ENCODE measurements around the gene ZNF638. TPM values are rescaled to one million over a fixed set of nuclear protein-coding genes. Genes with fewer than 3 reads are reported as not detected.
"Not testable (repeated sequence)": the region's sequence is repeated elsewhere in the genome, so short reads cannot be mapped to it uniquely, and the experiment has no call there.

ZNF638 gene
- polyA plus RNA-seq, 6 donors from 2014 or later: 34.9 to 80.2 (median 50.9) TPM

GRCh38 chr2:71389384-71390072, 57.9 kb downstream of the ZNF638 start:
- Mint-ChIP-seq H3K27me3 (no peaks in the 10 kb centered on the region), H3K9me3 (no peaks in the 10 kb centered on the region), H3K36me3 (peaks cover 42 to 50% of the 10 kb centered on the region in 2 donors), H3K27ac (no peak overlapping the region), H3K4me1 (peaks cover 0 to 3% (median 0%) of the 10 kb centered on the region in 3 donors), H3K4me3 (no peak overlapping the region)
- DNase-seq (no peak), ATAC-seq (ENCODE audit: low read depth in 2 of 2) (no peak)

- Mint-ChIP-seq H3K27me3 (no peaks in the 10 kb centered on the region), H3K9me3 (no peaks in the 10 kb centered on the region), H3K4me1 (no peaks in the 10 kb centered on the region), H3K27ac (no peak overlapping the region), H3K4me3 (no peak overlapping the region), H3K36me3 (peaks cover 33 to 37% of the 10 kb centered on the region in 2 donors)
- DNase-seq (no peak), ATAC-seq (ENCODE audit: low read depth in 2 of 2) (no peak)
Measured at GRCh38 chr2:71393216-71393615, 61.6 kb downstream of the ZNF638 start.

DNA sequence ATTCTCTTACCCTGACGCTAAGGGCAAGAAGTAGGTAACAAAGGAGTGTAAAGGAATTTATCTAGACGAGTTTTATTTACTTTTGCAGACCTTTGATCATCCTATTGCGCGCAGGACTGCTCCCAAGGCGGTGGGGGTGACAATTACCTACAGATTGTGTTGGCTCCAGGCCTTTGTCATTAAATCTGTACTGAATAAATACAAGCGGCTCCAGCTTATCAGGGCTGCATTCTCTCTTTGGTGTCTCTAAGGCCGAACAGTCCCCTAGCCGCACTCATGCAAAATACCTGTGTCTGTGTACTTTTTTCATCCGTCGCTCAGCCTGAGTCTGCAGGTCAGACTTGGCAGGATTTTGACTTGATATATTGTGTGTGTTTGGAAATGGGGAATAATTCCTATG, 63.9 kb downstream of the ZNF638 start:
- Mint-ChIP-seq H3K4me3 (no peak overlapping the region), H3K27ac (no peak overlapping the region), H3K36me3 (peaks cover 10 to 31% of the 10 kb centered on the region in 2 donors), H3K4me1 (no peaks in the 10 kb centered on the region), H3K27me3 (no peaks in the 10 kb centered on the region), H3K9me3 (no peaks in the 10 kb centered on the region)
- ATAC-seq (ENCODE audit: low read depth in 2 of 2) (no peak), DNase-seq (no peak)

GRCh38 chr2:71402427-71402826, 70.8 kb downstream of the ZNF638 start:
- Mint-ChIP-seq H3K27ac (peak overlapping the region in 3 of 6 donors; percentile 4 to 58 (median 44)), H3K27me3 (no peaks in the 10 kb centered on the region), H3K9me3 (no peaks in the 10 kb centered on the region), H3K4me1 (peaks cover 0 to 6% (median 5%) of the 10 kb centered on the region in 3 donors), H3K36me3 (peaks cover 19 to 41% of the 10 kb centered on the region in 2 donors), H3K4me3 (no peak overlapping the region)
- ATAC-seq (ENCODE audit: low read depth in 2 of 2) (no peak), DNase-seq (no peak)

GRCh38 chr2:71409611-71410010, 78.0 kb downstream of the ZNF638 start:
- DNase-seq (no peak), ATAC-seq (ENCODE audit: low read depth in 2 of 2) (no peak)
- no peaks in the 10 kb centered on the region for H3K27me3 Mint-ChIP-seq
- peaks cover 17 to 18% of the 10 kb centered on the region in 2 donors for H3K36me3 Mint-ChIP-seq
- H3K4me1 Mint-ChIP-seq: no peaks in the 10 kb centered on the region
- no peak overlapping the region for H3K4me3 Mint-ChIP-seq
- H3K27ac Mint-ChIP-seq: peak overlapping the region in 5 of 6 donors; percentile 3 to 53 (median 49)
- H3K9me3 Mint-ChIP-seq: peaks cover 0 to 4% (median 0%) of the 10 kb centered on the region in 7 donors

DNA sequence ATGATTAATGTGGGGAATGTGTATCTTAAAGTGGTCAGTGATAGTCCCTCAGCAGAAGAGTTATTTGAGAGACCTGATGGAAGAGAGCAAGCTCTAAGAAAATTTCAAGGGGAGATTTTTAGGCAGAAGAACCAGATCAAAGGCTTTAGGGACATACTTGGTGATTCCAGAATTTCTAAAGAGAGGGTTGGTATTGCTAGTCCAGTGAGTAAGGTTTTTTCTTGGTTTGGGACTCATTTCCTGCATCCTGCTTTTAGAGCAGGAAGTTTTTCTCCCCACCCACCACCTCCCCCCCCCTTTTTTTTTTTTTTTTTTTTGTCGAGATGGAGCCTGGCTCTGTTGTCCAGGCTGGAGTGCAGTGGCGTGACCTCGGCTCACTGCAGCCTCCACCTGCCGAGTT, 79.1 kb downstream of the ZNF638 start:
- ATAC-seq (ENCODE audit: low read depth in 2 of 2): no peak
- H3K27ac Mint-ChIP-seq: peak overlapping the region in 2 of 6 donors; percentile 3 to 49

DNA sequence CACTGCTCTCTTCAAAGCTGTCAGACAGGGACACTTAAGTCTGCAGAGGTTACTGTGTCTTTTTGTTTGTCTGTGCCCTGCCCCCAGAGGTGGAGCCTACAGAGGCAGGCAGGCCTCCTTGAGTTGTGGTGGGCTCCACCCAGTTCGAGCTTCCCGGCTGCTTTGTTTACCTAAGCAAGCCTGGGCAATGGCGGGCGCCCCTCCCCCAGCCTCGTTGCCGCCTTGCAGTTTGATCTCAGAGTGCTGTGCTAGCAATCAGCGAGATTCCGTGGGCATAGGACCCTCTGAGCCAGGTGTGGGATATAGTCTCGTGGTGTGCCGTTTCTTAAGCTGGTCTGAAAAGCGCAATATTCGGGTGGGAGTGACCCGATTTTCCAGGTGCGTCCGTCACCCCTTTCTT, 85.3 kb downstream of the ZNF638 start:
- DNase-seq: peak; percentile 5
- not testable (repeated sequence) for H3K9me3 Mint-ChIP-seq; H3K27me3 Mint-ChIP-seq; H3K4me1 Mint-ChIP-seq; ATAC-seq (ENCODE audit: low read depth in 2 of 2); H3K36me3 Mint-ChIP-seq
- Mint-ChIP-seq H3K4me3 (peak overlapping the region; percentile 85 to 93 (median 90)), H3K27ac (peak overlapping the region in 3 of 6 donors; percentile 88 to 96 (median 95))

More for the DNA sequence above, 79.1 kb downstream of the ZNF638 start:
- no peaks in the 10 kb centered on the region for H3K4me1 Mint-ChIP-seq
- peak overlapping the region in 1 of 8 donors; percentile 61 for H3K4me3 Mint-ChIP-seq
- H3K36me3 Mint-ChIP-seq: peaks cover 10 to 17% of the 10 kb centered on the region in 2 donors
- no peaks in the 10 kb centered on the region for H3K27me3 Mint-ChIP-seq
- H3K9me3 Mint-ChIP-seq: peaks cover 0 to 4% (median 0%) of the 10 kb centered on the region in 7 donors
- DNase-seq: no peak

DNA sequence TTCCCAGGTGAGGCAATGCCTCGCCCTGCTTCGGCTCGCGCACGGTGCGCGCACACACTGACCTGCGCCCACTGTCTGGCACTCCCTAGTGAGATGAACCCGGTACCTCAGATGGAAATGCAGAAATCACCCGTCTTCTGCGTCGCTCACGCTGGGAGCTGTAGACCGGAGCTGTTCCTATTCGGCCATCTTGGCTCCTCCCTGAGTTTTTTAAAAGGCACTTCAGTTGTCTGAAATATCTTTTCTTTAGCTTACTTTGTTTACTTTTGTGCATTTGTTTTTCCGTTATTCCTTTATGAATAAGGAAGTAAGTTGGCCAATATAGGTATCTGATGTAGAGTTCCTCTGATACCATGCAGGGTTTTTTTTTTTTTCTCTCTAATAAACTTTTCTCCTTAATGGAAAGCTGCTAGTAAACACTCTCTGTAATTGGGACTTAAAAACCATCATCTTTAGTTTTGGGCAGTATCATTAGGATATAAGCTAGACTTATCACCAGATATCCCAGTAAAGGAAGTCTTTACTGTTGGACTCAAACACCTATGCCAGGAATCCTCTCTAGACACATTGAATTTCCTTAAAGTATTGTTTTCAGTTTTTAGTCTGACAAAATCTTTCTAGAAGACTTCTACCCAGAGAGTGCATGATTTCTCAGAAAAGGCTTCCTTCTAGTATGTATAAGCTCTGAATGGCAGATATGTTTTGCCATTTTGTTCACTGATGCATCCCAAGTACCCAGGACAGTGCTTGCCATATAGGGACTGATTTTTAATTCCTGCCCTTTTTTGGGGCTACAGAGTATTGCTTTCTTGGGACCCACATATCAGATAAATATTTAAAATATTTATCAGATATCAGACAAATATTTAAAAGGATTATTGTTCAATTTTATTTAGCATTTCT, 86.0 kb downstream of the ZNF638 start:
- peak; percentile 32 to 71 for ATAC-seq (ENCODE audit: low read depth in 2 of 2)

DNA sequence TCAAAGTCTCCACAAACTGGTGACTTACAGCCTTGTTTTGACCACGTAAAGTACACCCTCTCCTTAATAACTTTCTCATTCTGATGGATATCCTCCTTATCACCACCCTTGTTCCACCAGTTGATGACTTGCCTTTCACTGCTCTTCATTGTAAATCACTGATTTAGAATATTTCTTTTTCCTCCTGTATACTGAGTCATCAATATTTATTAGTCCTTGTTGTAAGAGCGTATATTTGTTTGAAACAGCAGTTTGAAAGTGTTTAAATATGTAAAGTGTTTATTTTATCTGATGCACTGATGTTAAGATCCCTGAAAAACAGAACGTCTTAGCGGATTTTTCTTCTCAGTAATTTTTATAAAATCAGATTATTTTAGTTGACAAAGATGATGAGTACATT, 87.6 kb downstream of the ZNF638 start:
- Mint-ChIP-seq H3K27ac (peak overlapping the region in 4 of 6 donors; percentile 6 to 52 (median 21)), H3K9me3 (no peaks in the 10 kb centered on the region), H3K36me3 (peaks cover 9 to 15% of the 10 kb centered on the region in 2 donors), H3K4me1 (peaks cover 7 to 14% (median 9%) of the 10 kb centered on the region in 3 donors), H3K4me3 (no peak overlapping the region), H3K27me3 (no peaks in the 10 kb centered on the region)
- DNase-seq (no peak), ATAC-seq (ENCODE audit: low read depth in 2 of 2) (no peak)

More for the DNA sequence above, 86.0 kb downstream of the ZNF638 start:
- Mint-ChIP-seq H3K36me3 (peaks cover under 1 to 1% of the 10 kb centered on the region in 2 donors), H3K4me1 (peaks cover 4 to 9% (median 6%) of the 10 kb centered on the region in 3 donors), H3K27ac (peak overlapping the region; percentile 5 to 98 (median 92)), H3K9me3 (peaks cover 0 to 2% (median 0%) of the 10 kb centered on the region in 7 donors), H3K27me3 (no peaks in the 10 kb centered on the region), H3K4me3 (peak overlapping the region; percentile 85 to 93 (median 90))
- DNase-seq: peak; percentile 7

- no peak overlapping the region for H3K4me3 Mint-ChIP-seq
- no peak for DNase-seq
- H3K27me3 Mint-ChIP-seq: no peaks in the 10 kb centered on the region
- ATAC-seq (ENCODE audit: low read depth in 2 of 2): no peak
- H3K36me3 Mint-ChIP-seq: peaks cover 9 to 20% of the 10 kb centered on the region in 2 donors
- peaks cover 7 to 14% (median 9%) of the 10 kb centered on the region in 3 donors for H3K4me1 Mint-ChIP-seq
- no peaks in the 10 kb centered on the region for H3K9me3 Mint-ChIP-seq
- H3K27ac Mint-ChIP-seq: no peak overlapping the region
Measured at GRCh38 chr2:71419976-71420375, 88.4 kb downstream of the ZNF638 start.

DNA sequence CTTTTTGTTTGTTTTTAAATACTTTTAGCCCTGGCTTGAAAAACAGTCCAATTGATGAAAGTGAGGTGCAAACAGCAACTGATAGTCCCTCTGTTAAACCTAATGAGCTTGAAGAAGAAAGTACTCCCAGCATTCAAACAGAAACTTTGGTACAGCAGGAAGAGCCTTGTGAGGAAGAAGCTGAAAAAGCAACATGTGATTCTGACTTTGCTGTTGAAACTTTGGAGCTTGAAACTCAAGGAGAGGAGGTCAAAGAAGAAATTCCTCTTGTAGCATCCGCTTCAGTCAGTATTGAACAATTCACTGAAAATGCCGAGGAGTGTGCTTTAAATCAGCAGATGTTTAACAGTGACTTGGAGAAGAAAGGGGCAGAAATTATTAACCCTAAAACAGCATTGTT, 91.2 kb downstream of the ZNF638 start:
- H3K36me3 Mint-ChIP-seq: peaks cover 23 to 32% of the 10 kb centered on the region in 2 donors
- H3K9me3 Mint-ChIP-seq: no peaks in the 10 kb centered on the region
- ATAC-seq (ENCODE audit: low read depth in 2 of 2) (no peak), DNase-seq (no peak)
- no peaks in the 10 kb centered on the region for H3K27me3 Mint-ChIP-seq
- no peak overlapping the region for H3K27ac Mint-ChIP-seq
- H3K4me3 Mint-ChIP-seq: no peak overlapping the region
- H3K4me1 Mint-ChIP-seq: peaks cover 0 to 11% (median 8%) of the 10 kb centered on the region in 3 donors

DNA sequence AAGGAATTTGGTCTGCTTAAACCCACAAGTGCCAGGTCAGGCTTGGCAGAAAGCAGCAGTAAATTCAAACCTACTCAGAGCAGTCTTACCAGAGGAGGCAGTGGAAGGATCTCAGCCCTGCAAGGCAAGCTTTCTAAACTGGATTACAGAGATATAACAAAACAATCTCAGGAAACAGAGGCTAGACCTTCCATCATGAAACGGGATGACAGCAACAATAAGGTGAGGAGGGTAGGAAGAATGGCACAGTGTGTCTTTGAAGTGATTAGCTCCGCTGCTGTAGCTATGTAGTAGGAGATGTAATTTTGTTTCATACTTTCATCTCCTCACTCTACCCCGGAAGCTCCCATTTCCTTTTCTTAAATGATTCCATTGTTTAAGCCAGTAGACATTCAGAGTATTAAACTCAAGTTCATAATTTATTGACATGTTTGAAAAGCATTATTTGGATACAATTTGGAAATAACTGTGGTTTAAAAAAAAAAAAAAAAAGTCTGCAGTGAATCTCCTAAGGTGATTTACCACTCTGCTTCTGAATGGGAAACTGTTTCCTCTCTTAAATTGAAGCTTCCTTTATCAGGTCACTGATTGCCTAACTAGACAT, 92.3 kb downstream of the ZNF638 start:
- ATAC-seq (ENCODE audit: low read depth in 2 of 2): no peak
- Mint-ChIP-seq H3K4me1 (peaks cover 0 to 15% (median 8%) of the 10 kb centered on the region in 3 donors), H3K9me3 (no peaks in the 10 kb centered on the region), H3K27ac (peak overlapping the region in 1 of 6 donors; percentile 44), H3K4me3 (no peak overlapping the region), H3K27me3 (no peaks in the 10 kb centered on the region), H3K36me3 (peaks cover 32% of the 10 kb centered on the region in 2 donors)
- DNase-seq: no peak

DNA sequence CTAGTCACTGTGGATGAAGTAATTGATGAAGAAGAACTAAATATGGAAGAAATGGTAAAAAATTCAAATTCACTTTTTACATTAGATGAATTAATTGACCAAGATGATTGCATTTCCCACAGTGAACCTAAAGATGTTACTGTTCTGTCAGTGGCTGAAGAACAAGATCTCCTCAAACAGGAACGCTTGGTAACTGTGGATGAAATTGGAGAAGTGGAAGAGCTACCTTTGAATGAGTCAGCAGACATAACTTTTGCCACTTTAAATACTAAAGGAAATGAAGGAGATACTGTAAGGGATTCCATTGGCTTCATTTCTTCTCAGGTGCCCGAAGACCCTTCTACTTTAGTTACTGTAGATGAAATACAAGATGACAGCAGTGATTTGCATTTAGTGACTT, 95.1 kb downstream of the ZNF638 start:
- DNase-seq: no peak
- no peaks in the 10 kb centered on the region for H3K27me3 Mint-ChIP-seq
- no peaks in the 10 kb centered on the region for H3K9me3 Mint-ChIP-seq
- no peak for ATAC-seq (ENCODE audit: low read depth in 2 of 2)
- peaks cover 32 to 49% of the 10 kb centered on the region in 2 donors for H3K36me3 Mint-ChIP-seq
- H3K4me3 Mint-ChIP-seq: no peak overlapping the region
- H3K27ac Mint-ChIP-seq: peak overlapping the region in 5 of 6 donors; percentile 16 to 49 (median 41)
- H3K4me1 Mint-ChIP-seq: peaks cover 0 to 12% (median 8%) of the 10 kb centered on the region in 3 donors

All from naive B cell (primary cell).